Peyer's patch (tissue), 4 donors: ENCODE results near the gene RNF152.

Source experiments
- CTCF ChIP-seq, 6 experiments: fragments of 450-650 bp in 4 of 6; fragments of 200-600 bp in 2 of 6; sonication (generic) in 1 of 6; IDR thresholded peaks; one replicate each; pipeline ENCODE4 v1.5.1; 2017 to 2019; ENCODE audit warnings: antibody characterized with exemption in 6 of 6, mild to moderate bottlenecking in 3 of 6, moderate library complexity in 1 of 6
- POLR2A ChIP-seq, 2 donors: fragments of 450-650 bp; IDR thresholded peaks; one replicate each; pipeline ENCODE4 v1.5.1; 2017; ENCODE audit warnings: antibody characterized with exemption in 2 of 2, mild to moderate bottlenecking in 2 of 2, moderate library complexity in 2 of 2

- TF ChIP-seq CTCF (IDR thresholded peaks at IDR 0.05) (no peak), POLR2A (IDR thresholded peaks at IDR 0.05) (no peak)
These were observed 22.7 kb downstream of the RNF152 start for GRCh38 chr18:61870151-61870550.
